GM10248 (cell line): ENCODE results near the gene SUMF1.

Experiments
- CTCF ChIA-PET: fragments of 300-600 bp; sonication (Branson Sonifier 250); formaldehyde crosslinking; extraction: SDS; loops from one replicate; lab custom pipeline; 2021; ENCODE audit warnings: antibody characterized with exemption; lab: Yijun Ruan, JAX
- POLR2A ChIA-PET: fragments of 350-650 bp; sonication (Branson Sonifier 250); formaldehyde crosslinking; extraction: SDS; loops from one replicate; lab custom pipeline; 2020; ENCODE audit warnings: antibody characterized with exemption; lab: Yijun Ruan, JAX
- DNase-seq: peaks from one replicate; pipeline ENCODE4 v3.0.0; 2012; ENCODE audit errors: extremely low spot score
- CTCF ChIP-seq: IDR thresholded peaks from 2 replicates; pipeline ENCODE4 v1.5.1; 2012; ENCODE audit warnings: mild to moderate bottlenecking, low read depth; ENCODE audit errors: extremely low read depth, missing control alignments, control extremely low read depth

SUMF1 gene

GRCh38 chr3:4341336-4341675 lies 125.8 kb downstream of the SUMF1 start:
- CTCF ChIA-PET, result interaction anchor here (2.0 to 5.7 kb wide), 2 partner anchors 10 to 292 kb away, joined by 19 to 27 read pairs; no protein-coding TSS in a partner anchor
- POLR2A ChIA-PET, result no interaction called here
- no peak for DNase-seq
- TF ChIP-seq CTCF, result no peak

GRCh38 chr3:4340411-4341335 lies 126.4 kb downstream of the SUMF1 start:
- ChIA-PET POLR2A (no interaction called here), CTCF (interaction anchor here (1.3 to 5.7 kb wide), 4 partner anchors 10 to 292 kb away, joined by 3 to 27 read pairs (median 16); no protein-coding TSS in a partner anchor)

GRCh38 chr3:4340077-4340410 lies 127.0 kb downstream of the SUMF1 start:
- TF ChIP-seq CTCF, result no peak
- DNase-seq, result no peak
- ChIA-PET POLR2A (no interaction called here), CTCF (interaction anchor here (1.3 to 5.7 kb wide), 3 partner anchors 11 to 293 kb away, joined by 3 to 27 read pairs (median 14); no protein-coding TSS in a partner anchor)

More at GRCh38 chr3:4340411-4341335, 126.4 kb downstream of the SUMF1 start:
- no peak for DNase-seq
- TF ChIP-seq CTCF, result no peak

GRCh38 chr3:4338751-4339150 lies 128.3 kb downstream of the SUMF1 start:
- POLR2A ChIA-PET, result no interaction called here
- CTCF ChIA-PET, result interaction anchor here (1.3 to 5.7 kb wide), 4 partner anchors 8 to 294 kb away, joined by 3 to 27 read pairs (median 7); no protein-coding TSS in a partner anchor
- TF ChIP-seq CTCF, result no peak
- DNase-seq, result no peak

GRCh38 chr3:4336850-4337546 lies 130.1 kb downstream of the SUMF1 start:
- DNase-seq, result no peak
- ChIA-PET CTCF (interaction anchor here (3.1 kb wide), 1 partner anchor 14 kb away, joined by 11 read pairs; no protein-coding TSS in a partner anchor), POLR2A (no interaction called here)
- TF ChIP-seq CTCF, result no peak

- ChIA-PET CTCF (interaction anchor here (0.8 to 2.0 kb wide), 4 partner anchors 14 to 298 kb away, joined by 3 to 10 read pairs (median 4); no protein-coding TSS in a partner anchor), POLR2A (no interaction called here)
- no peak for TF ChIP-seq CTCF
- DNase-seq, result no peak
These were observed 131.1 kb downstream of the SUMF1 start for GRCh38 chr3:4335840-4336562.
